EL (cell line): ENCODE data around the gene CTBP2.

Source experiments
- DNase-seq: peaks from one replicate; pipeline ENCODE4 v3.0.0-alpha.2; 2016

The CTBP2 gene

DNA sequence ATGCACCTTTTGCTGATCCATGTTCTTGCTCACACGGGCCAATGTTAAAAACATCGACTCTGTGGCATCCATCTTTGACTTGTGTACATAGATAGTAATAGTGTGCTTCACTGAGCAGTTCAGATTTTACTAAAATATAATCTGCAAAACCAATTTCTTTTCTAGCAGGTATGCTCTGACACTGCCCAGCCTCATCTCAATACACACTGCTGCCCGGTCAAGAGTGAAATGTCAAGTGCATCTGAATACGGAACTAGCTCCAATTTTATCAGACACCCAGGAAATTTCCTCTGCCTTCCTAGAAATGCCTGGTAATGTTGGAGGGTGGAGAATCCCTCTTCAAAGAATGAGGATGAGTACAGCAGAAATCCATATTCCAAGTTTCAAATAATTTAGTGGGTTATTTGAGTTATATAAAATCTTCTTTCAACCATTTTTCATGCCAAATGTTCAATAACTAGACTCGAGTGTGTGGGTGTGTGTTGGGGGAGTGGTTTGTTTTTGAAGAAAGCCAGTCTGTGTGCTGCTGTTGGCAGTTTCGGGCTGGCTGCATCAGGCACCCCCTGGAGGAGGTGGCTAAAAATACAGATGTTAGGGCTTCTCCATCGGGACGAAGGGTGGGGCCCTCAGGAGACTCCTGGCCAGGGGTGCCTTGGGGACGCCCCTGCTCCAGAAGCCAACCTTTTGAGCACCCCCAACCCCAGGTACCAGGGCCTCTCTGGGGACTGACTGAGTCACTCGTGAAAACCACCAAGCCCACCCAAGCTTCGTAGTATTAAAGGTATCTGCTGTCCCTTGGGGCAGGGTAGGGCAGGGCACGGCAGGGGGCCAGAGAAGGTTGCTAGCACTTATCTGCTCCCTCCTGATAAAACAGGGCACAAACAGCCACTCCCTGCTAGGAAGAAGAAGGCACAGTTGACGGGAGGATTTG lies 15.4 kb downstream of the CTBP2 start:
- peak; percentile 47 for DNase-seq

DNA sequence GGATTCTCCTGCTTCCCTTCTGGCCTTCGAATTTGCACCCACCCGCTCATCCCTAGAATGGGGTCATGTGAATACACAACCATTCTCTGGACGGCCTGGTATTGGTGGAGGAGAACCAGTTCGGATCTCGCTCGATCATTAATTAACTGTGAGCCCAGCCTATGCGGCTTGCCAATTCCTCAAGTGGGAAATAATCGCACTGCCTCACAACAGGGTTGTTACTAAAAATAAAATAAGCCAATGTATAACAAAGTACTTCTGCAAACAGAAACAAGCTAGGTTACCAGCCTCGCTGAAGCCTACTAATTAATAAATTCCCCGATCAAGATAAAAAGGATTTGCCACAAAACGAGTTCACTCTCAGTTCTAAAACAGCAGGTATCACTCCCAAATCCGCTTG lies 16.2 kb downstream of the CTBP2 start:
- DNase-seq: no peak

DNA sequence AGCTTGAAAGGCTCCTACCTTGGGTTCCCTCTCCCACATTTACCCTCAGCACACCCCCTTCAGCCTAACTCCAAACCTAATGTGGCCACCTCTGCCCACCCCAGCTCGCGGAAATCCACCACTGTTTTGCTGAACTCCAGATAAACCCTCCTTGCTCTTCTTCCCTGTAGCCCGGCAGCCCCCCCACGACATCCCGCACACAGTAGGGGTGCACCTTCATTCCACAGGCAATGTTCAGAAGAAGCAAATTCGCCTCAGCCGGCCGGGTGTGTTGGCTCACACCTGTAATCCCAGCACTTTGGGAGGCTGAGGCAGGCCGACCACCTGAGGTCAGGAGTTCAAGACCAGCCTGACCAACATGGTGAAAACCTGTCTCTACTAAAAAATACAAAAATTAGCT lies 17.4 kb downstream of the CTBP2 start:
- no peak for DNase-seq

DNA sequence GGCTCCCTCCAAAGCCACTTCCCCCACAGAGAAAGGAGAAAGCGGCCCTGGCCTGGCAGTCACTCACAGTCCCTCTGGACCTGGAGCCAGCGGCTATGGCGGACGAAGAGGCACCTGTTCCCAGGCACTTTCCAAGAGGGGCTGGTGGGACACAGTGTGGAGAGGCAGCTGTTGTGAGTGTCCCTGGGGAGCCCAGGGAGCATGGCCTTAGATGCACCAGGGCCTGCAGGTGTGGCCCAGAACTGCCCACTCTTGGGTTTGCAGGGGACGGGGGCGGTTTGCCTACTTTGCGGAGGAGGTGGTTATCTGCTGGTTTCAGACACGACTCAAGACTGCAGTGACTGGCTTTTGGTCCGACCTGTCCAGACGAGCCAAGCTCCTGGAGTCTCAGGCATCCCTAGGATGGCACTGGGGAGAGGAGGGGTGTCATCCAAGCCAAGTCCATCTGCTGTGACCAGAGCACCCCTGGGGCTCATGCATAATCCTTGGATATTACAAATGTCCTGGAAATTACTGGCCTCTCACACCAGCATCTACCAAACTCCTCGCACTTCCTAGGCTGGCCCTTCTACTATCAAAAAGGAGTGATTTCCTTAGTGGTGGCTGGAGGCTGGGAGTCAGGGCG lies 18.4 kb downstream of the CTBP2 start:
- DNase-seq: no peak

DNA sequence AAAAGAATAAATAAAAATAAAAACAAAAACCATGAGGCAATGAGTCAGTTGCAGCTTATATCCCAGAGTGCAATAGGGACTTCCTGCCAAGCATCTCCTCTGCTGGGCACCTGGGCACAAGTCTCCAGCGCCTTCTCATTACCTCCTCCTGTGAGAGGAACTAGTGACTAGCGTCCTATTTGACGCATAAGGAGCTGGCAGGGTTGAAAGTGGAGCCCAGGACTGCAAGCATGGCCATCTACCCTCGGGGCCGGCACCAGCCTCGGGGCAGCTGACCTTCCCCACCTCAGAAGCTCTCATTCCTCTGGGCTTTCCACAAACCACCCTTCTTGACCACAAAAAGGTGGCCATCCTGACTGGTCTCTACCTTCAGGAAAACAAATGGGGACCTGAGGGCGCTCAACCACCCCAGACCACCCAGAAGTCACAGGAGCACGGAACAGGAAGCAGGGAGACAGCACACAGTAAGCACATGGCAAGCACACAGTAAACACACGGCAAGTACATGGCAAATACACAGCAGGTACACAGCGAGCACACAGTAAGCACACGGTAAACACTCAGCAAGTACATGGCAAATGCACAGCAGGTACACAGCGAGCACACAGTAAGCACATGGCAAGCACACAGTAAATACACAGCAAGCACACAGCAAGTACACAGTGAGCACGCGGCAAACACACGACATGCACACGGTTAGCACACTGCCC lies 19.1 kb downstream of the CTBP2 start:
- DNase-seq: no peak

DNA sequence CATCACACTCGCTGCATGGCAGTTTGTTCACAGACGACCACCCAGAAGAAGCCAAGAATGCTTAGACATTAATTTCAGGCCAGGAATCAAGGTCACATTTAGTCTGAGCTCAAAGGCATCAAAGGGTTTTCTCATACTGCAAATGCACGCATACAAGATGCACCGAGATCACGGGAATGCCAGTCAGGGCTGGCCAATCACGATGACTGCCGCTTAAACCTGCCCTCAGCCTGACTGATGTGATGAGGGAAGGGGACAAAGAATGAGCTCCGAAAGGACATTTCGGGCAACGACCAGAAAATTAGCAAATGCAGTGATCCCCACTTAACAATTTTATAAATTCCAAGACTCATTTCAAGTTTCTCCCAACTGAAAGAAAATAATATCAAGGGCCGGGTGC lies 20.2 kb downstream of the CTBP2 start:
- no peak for DNase-seq

DNA sequence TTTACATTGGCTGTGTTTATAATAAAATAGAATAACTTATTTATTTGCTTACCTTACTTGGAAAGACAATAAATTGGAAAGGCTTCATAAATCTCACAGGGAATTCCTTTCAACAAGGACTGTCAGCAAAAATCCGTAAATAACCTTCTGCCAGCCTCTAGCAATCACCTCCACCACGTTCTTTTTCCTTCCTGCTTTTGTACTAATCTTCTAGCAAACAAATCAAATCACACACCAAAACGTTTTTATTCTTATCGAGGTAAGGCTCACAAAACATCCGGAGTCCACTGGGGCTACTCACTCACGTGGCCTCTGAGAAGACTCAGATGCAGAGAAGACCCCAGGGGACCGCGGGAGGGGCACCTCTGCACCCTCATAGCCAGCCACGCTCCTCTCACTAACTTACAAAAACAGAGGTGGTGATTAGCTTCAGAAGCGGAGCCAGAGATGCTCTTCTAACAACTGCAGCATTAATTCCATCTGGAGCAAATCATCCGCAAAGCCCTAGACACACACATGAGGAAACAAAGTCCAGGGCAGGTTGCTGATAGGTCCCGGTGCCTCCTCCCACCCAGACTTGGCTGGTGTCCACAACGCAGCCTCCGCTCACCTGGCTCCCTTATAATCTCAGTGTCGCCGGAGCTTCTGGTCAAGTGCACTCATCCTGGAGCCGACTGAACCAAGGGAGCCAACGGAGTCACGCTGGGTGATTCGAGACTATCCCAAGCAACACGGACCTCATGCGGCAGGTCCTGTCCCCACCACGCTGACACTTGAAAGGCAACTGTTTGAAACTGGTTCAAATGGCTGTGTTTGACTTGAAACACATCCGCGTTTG lies 22.5 kb downstream of the CTBP2 start:
- DNase-seq: no peak

DNA sequence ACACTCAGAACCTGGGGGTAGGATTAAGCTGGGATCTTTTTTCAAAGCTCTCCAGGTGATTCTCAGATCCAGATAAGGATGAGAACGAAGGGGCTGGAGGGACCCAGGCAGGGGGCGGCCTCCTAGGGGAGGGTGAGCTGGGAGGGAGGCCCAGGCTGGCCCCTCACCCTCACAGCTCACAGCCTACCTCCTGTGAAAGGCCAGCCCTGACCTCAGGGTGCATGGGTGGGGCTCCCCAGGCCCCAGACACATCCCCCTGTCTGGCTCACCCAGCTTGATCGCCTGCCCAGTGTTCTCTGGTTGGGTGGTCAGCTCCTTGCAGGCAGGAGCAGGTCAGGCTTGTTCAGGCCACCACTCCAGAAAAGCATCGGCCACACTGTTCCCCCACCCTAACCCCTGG lies 24.3 kb downstream of the CTBP2 start:
- DNase-seq: no peak

DNA sequence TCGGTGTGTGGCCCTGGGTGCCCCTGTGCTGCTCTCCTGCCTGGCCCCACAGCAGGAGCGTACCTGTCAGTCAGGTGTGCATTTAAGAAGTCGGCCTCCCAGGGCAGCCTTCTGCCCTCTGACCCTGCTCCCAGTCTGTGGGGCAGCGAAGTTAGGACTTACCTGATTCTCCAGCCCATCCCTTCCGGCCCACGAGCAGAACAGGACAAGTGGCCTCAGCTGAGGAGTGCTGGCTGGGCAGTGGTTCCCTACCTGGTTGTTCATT lies 24.7 kb downstream of the CTBP2 start:
- no peak for DNase-seq

DNA sequence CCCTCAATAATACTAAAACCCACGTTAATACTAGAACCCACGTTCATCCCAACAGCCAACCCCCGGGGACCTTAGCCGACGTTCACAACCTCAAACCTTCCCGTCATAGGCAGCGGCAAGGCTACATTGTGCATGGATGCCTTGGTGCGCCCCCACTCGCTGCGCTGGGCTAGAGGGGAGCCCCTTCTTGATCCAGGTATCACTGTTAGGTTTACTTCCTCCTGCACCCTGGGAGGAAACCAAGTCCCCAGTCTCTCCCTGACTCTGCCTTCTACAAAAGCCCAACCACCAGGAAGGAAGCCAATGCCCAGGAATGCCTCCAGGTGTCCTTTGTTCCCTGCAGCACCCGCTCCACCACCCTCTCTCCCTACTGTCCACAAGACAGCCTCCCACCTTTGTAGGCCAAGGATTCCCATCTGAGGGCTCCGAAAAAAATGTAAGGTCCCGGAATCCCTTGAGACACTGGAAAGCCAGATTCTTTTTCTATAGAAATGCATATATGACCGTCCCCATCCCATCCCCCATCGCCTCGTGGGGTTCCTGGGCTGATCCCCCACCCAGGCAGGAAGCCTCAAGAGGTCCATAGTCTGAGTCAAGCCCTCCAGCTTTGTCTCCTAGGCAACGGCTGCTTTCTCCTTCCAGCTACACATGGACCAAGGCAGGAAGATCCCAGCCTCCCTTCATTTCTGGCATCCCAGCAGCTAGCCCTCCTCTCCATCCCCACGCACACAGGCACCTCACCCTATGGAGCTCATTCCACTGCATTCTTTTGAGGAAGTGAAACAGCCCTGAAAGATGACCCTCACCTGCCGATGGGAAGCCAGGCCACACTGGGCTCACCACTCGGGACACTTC lies 25.2 kb downstream of the CTBP2 start:
- no peak for DNase-seq

DNA sequence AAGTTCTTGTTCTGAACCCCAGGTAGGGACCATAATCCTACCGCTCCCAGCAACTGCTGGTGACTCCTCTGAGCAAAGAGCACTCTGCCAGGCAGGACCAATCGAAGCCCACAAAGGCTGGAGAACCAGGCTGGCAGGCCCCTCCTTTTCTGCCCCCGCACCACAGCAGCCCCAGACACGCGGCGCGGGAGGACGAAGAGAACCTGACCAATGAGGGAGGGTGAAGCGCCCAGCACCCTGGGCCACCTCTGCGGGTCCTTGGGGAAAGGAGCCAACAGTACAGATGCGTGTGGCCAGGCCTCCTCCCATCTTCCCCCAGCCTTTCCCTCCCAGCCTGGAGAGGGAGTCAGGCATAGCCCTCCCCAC lies 25.9 kb downstream of the CTBP2 start:
- no peak for DNase-seq

DNA sequence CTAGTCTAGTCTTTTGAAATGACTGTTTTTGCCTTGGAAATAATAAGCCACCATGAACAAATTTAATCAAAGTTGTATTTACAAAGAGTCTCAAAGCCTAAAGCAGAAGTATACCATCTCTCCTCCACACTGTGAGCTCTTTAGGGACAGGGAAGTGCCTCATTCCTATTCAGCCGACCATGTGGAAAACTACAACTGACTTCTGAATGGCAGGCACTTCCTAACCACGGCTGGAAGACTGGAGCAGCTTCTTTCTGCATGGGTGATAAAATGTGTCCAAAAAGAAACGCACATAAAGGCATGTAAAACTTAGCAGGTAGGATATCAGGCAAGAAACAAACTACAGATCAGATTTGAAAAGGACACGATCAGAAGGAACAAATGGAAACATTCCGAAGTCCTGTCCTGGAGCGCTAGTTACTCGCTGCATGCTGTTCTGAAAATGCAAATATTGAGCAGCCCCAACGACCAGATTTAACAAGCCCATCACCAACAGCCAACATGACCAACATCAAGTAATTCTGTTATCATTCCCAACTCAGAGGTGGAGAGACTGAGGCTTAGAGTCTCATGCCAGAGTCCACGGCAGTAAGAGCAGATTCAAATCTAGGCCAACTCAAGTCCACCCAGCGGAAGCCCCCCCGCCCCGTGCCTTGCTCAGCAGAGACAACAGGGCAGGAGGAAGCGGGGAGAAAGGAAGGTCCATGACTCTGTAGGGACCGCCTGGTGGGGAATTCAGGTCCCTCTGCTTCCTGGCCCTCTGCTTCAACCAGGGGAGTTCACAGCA lies 26.5 kb downstream of the CTBP2 start:
- no peak for DNase-seq

DNA sequence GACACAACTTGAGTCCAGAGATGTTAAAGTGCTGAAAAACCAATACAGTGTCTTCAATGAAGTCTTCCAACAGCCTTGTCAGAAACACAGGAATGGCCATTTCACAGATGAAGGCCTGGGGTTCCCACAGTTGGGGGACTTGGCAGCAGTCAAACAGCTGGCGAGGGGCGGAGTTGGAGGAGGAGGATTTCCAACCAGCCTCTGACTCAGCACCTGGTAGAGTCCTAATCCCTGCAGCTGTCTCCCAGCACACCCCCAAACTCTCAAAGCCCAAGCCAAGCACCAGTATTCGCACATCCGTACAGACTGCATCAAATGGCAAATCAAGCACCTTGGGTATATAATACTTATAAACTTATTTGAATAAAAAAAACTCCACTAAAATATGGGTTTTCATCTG lies 28.0 kb downstream of the CTBP2 start:
- no peak for DNase-seq

DNA sequence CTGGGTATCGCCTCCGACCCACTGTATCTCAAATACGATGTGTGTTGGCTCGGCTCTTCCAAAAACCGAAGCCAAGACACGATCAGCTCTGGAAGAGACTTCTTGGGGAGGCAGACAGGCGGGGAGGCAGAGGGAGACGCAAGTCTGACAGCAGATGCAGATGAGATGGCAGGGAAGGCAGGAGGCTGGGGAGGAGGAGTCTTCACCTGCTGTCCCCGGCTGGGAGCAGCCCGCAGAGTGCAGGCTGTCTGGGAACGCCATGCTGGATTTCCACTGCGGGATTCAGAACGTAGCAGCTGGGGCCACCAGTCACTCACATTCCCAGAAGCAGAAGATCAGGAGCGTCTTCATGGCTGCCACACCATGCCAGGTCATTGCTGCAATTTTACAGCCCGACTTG lies 29.4 kb downstream of the CTBP2 start:
- no peak for DNase-seq

DNA sequence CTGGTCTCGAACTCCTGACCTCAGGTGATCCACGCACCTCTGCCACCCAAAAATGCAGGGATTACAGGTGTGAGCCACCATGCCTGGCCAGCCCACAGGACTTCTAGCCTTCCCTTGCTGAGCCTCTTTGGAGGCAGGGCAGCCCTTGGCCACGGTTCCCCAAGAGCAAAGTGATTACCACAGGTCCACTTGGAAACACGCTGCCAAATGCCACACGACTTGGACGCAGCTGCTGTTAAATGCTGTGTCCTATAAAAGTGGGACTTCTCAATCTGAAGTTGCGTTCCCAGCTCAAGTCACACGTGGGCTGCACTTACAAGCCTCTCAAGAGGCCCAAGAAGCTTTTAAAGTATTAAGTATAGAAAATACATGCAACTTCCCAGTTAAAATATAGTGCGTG lies 30.1 kb downstream of the CTBP2 start:
- DNase-seq: no peak

DNA sequence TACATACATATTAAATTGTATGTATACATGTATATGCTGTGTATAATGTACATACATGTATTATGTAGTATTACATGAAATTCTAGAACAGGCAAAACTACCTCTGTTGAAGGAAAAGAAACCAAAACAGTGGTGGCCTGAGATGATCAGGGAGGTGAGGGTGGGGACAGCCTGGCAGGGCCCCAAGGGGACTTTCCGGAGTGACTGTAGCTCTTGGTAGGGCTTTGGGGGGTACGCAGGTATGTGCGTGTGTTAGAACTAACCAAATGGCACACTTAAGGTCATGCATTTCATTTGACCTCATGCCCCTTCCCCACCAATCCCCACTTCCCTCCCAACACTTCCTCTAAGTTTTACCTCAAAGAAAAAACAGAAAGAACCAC lies 31.3 kb downstream of the CTBP2 start:
- DNase-seq: no peak

DNA sequence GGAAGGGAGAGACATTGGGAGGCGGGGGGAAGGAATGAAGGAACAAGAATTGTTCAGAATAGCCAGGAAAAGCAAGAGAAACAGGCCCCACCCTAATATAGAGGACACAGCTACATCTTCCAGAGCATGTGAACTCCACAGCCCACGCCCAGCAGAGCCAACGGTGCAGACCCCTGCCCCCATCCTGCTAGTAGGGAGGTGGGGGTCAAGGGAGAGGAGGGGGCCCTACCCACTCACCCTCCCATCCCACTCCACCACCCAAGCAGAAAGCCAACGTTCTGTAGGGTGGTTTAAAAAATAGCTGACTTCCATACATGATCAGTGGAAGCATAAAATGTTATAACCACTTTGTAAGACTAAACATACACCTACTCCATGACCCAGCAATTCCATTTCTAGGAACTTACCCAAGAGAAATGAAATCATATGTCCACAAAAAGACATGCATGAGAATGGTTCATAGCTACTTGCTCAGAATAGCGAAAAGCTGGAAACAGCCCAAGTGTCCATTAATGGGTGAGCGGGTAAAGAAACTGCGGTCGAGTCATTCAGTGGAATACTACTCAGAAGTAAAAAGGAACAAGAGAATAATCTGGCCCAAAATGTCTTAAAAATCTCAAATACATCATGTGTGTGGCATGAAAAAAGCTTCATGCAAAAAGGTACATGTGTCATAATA lies 31.8 kb downstream of the CTBP2 start:
- no peak for DNase-seq

DNA sequence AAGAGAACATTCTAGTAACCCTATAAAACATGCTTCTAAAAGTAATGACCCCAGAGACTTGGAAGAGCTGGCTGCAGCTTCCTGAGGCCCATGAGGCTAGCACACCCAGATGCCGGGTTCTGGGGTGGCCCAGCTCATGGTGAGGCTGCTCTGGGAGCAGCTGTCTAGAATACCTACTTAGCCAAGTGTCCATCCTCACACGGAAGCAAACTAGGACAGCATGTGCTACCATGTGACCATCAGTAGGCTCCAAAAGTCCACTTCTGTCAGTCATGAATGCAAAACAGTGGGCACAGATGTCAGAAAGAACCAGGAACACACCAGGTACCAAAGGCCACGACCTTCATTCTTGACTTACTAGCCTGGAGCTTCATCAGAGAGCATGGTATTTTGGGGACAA lies 32.4 kb downstream of the CTBP2 start:
- no peak for DNase-seq

DNA sequence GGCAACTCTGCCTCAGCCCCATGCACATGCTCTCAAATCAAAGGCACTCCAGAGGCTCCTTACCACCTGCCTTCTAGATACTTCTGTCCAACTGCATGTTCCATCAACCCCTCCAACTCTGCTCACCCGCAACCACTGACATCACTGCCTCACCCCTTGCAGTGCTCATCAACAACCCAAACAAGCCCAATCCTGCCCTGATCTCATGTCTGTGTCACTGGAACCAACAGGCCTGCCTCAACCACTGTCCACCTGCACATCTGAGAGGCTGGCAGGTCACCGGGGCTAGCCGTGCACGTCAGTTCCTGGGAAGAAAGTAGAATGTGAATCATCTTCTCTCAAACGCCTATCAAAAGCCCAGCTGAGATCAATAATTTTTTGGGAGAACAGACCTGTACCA lies 33.3 kb downstream of the CTBP2 start:
- DNase-seq: no peak

DNA sequence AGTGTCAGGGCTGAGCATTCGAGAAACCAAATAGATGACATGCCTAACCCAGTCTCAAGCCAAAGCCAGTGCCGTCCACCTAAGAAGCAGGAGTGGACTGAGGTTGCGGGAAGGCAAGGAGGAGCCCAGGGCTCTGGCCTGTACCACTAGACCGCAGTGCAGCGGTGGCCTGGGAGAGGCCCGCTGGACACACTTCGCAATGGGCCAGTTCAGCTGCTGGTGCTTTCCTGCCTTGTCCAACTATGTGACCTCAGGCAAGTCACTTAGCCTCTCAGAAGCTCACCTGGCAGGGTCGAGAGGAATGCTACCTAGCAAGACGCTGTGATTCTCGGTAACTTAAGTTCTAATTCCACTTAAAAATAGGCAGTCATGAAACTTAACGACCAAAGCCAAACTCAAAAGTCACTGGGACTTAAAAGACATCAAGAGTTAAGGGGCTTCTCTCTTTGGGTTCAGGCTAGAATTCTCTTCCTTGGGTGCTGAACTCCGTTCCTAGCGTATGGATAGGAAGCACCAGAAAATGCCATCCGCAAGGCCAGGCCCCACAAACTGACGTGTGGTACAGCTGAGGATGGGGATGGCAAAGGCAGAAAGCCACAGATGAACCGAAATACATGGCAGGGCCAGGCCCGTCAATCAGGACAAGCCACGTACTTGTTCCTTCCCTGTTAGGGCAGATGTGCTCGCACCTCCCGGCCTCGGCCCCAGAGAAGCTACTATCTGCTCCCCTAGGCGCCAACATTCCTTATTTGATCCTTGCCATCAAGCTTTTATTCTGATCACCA lies 34.2 kb downstream of the CTBP2 start:
- no peak for DNase-seq
